ENCODE results near the gene ARHGEF16.

DNA sequence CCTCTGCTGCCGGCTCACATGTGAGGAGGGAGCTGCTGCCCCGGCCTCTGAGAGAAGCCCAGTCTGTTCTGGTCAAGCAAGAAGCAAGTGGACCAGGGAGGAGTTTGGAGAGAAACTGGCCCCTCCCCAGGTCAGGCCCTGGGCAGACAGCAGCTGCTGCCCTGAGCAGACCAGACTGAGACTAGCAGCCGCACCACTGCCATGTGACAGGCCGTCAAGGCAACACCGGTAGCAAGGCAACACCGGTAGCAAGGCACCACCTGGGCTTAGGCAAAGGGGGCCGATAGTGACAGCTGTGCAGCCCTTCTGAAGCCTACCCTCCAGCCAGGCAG, 50.3 kb downstream of the ARHGEF16 start:
- no peak for TF ChIP-seq POLR2A (IDR thresholded peaks at IDR 0.05)
- TF ChIP-seq, protein P1, sequence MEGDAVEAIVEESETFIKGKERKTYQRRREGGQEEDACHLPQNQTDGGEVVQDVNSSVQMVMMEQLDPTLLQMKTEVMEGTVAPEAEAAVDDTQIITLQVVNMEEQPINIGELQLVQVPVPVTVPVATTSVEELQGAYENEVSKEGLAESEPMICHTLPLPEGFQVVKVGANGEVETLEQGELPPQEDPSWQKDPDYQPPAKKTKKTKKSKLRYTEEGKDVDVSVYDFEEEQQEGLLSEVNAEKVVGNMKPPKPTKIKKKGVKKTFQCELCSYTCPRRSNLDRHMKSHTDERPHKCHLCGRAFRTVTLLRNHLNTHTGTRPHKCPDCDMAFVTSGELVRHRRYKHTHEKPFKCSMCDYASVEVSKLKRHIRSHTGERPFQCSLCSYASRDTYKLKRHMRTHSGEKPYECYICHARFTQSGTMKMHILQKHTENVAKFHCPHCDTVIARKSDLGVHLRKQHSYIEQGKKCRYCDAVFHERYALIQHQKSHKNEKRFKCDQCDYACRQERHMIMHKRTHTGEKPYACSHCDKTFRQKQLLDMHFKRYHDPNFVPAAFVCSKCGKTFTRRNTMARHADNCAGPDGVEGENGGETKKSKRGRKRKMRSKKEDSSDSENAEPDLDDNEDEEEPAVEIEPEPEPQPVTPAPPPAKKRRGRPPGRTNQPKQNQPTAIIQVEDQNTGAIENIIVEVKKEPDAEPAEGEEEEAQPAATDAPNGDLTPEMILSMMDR (IDR thresholded peaks at IDR 0.05), result no peak

Measured in esophagus squamous epithelium (tissue), 4 donors.